Right lobe of liver (tissue), 6 donors: Measurements from ENCODE around the gene CHERP. TPM values are rescaled to one million over a fixed set of nuclear protein-coding genes. Genes with fewer than 3 reads are reported as not detected.
"Not testable (repeated sequence)": the region's sequence is repeated elsewhere in the genome, so short reads cannot be mapped to it uniquely, and the experiment has no call there.

ENCODE experiments used
- ATAC-seq, 4 donors: fragments of 200-7000 bp; cut with Tn5 transposase; one replicate each; pipeline ENCODE4 v1.9.1; 2020; ENCODE audit warnings: mild to moderate bottlenecking in 4 of 4, moderate library complexity in 4 of 4
- DNase-seq, 3 donors: peaks; one replicate each; pipeline ENCODE4 v3.0.0-alpha.2; 2020
- H3K27ac ChIP-seq, 3 donors: fragments of 200-600 bp; one replicate each; pipeline ENCODE4 v1.8.0; 2022
- H3K27me3 ChIP-seq, 2 donors: fragments of 200-600 bp; one replicate each; pipeline ENCODE4 v1.8.0; 2022
- H3K36me3 ChIP-seq, 4 donors: fragments of 200-600 bp; sonication (generic) in 1 of 4; one replicate each; pipeline versions ENCODE4 v1.5.1 to v1.8.0; 2017 to 2022; ENCODE audit warnings: control low read depth in 1 of 4
- H3K4me1 ChIP-seq, 4 donors: fragments of 200-600 bp; sonication (generic) in 1 of 4; one replicate each; pipeline versions ENCODE4 v1.5.1 to v1.8.0; 2017 to 2022; ENCODE audit warnings: control low read depth in 1 of 4
- H3K4me3 ChIP-seq, 3 donors: fragments of 200-600 bp; one replicate each; pipeline ENCODE4 v1.8.0; 2022
- H3K9me3 ChIP-seq, 4 donors: fragments of 200-600 bp; sonication (generic) in 1 of 4; one replicate each; pipeline versions ENCODE4 v1.5.1 to v1.8.0; 2017 to 2022; ENCODE audit warnings: control low read depth in 1 of 4
- POLR2A ChIP-seq: fragments of 450-650 bp; IDR thresholded peaks from one replicate; pipeline ENCODE4 v1.6.1; 2017; ENCODE audit warnings: antibody characterized with exemption, mild to moderate bottlenecking
- WGBS: methylation state at CpG from one replicate; pipeline ENCODE4 v1.1.6; 2018; ENCODE audit warnings: low coverage, low lambda C conversion rate; ENCODE audit not compliant: insufficient coverage; ENCODE audit errors: missing lambda C conversion rate; 5-methylcytosine and 5-hydroxymethylcytosine counted together
- intact Hi-C, 2 donors: fragments of 100-400 bp; cut with DNase I; formaldehyde crosslinking; loops; one replicate each; pipeline versions ENCODE4 v1.11.2 to v1.14.1; 2022
- total RNA-seq, 6 experiments: library from RNA; depleted of rRNA in 2 of 6; stranded (reverse); fragments of >200 nt in 2 of 6; fragmentation: NEBNext Ultra II Directional in 3 of 6; extraction: Animal tissue kit (Norgen Biotek cat#: 25700) in 3 of 6; gene quantifications; one replicate each; pipeline versions ENCODE4 v1.1.0 to v1.2.4, GENCODE V29; 2016 to 2023
- TF ChIP-seq, protein P1 (sequence below), 4 donors: fragments of 200-600 bp in 3 of 4; fragments of 450-650 bp in 1 of 4; IDR thresholded peaks; one replicate each; pipeline versions ENCODE4 v1.5.1 to v1.8.0; 2016 to 2022; ENCODE audit warnings: antibody characterized with exemption in 4 of 4, mild to moderate bottlenecking in 2 of 4
- donor health status: DM: no; HTN: yes; CAD: no.
- donor health status: DM: no; HTN: no; CAD: no.
- donor health status: DM: no; HTN: no; CAD: no.
- donor health status: DM: no; HTN: yes; CAD: no.
- donor health status: DM: no; HTN: yes; CAD: no.

The CHERP gene
- total RNA-seq, 6 experiments from 2014 or later, result 6.8 to 26.2 (median 20.6) TPM

DNA sequence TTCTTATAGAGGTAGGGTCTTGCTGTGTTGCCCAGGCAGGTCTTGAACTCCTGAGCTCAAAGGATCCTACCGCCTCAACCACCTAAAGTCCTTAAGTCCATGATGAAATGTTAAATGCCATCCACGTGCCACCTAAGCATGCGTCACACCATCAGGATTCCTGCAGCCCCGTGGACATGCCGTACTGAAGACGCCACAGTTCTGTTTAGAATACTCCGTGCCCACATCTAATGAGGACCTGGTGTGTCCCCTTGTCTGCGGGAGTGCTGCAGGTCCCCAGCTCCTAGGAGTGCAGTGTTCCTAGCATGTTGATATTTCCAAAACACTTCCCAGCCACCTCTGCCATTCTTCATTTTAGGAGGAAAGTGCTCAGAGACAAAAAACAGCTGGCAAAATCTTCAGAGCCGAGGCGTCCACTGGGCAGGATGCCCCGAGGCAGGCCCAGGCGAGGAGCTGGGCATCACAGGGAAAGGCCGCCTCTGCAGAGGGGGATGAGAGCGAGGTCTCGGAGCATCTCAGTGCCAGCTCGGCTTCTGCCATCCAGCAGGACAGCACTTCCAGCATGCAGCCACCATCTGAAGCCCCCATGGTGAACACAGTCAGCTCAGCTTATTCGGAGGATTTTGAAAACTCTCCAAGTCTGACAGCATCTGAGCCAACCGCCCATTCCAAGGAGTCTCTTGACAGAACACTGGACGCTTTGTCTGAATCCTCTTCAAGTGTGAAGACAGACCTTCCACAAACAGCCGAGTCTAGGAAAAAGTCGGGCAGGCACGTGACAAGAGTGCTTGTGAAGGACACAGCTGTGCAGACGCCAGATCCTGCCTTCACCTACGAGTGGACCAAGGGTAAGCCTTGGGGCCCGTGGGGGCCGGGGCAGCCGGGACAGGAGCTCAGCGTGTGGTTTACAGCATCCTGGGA lies 32.8 kb downstream of the CHERP start:
- Histone ChIP-seq H3K27ac (no peak overlapping the region), H3K36me3 (peaks cover 0 to 8% (median 0%) of the 10 kb centered on the region in 4 donors), H3K4me3 (no peak overlapping the region), H3K4me1 (no peaks in the 10 kb centered on the region), H3K27me3 (no peaks in the 10 kb centered on the region), H3K9me3 (no peaks in the 10 kb centered on the region)
- 92% methylated on average over 9 of the region's 28 CpGs for WGBS
- DNase-seq (no peak), ATAC-seq (no peak)
- no peak for TF ChIP-seq POLR2A
- TF ChIP-seq, protein P1, sequence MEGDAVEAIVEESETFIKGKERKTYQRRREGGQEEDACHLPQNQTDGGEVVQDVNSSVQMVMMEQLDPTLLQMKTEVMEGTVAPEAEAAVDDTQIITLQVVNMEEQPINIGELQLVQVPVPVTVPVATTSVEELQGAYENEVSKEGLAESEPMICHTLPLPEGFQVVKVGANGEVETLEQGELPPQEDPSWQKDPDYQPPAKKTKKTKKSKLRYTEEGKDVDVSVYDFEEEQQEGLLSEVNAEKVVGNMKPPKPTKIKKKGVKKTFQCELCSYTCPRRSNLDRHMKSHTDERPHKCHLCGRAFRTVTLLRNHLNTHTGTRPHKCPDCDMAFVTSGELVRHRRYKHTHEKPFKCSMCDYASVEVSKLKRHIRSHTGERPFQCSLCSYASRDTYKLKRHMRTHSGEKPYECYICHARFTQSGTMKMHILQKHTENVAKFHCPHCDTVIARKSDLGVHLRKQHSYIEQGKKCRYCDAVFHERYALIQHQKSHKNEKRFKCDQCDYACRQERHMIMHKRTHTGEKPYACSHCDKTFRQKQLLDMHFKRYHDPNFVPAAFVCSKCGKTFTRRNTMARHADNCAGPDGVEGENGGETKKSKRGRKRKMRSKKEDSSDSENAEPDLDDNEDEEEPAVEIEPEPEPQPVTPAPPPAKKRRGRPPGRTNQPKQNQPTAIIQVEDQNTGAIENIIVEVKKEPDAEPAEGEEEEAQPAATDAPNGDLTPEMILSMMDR (IDR thresholded peaks at IDR 0.05), result no peak
- intact Hi-C loops, result no loop called here

DNA sequence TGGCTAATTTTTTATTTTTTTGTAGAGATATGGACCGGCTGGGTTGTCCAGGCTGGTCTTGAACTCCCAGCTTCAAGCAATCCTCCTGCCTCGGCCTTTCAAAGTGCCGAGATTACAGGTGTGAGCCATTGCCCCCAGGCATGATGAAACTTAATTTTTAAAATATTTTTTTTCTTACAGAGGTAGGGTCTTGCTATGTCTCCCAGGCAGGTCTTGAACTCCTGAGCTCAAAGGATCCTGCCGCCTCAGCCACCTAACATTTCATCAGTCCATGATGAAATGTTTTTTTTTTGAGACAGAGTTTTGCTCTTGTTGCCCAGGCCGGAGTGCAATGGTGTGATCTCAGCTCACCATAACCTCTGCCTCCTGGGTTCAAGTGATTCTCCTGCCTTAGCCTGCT lies 33.7 kb downstream of the CHERP start:
- WGBS, result 100% methylated on average over 2 of the region's 5 CpGs
- Histone ChIP-seq H3K4me3 (no peak overlapping the region), H3K36me3 (peaks cover 0 to 11% (median 0%) of the 10 kb centered on the region in 4 donors), H3K4me1 (no peaks in the 10 kb centered on the region), H3K9me3 (no peaks in the 10 kb centered on the region), H3K27me3 (no peaks in the 10 kb centered on the region), H3K27ac (no peak overlapping the region)
- no peak for TF ChIP-seq POLR2A
- TF ChIP-seq, protein P1 (IDR thresholded peaks at IDR 0.05), result no peak
- DNase-seq (no peak), ATAC-seq (no peak)
- intact Hi-C loops, result no loop called here

DNA sequence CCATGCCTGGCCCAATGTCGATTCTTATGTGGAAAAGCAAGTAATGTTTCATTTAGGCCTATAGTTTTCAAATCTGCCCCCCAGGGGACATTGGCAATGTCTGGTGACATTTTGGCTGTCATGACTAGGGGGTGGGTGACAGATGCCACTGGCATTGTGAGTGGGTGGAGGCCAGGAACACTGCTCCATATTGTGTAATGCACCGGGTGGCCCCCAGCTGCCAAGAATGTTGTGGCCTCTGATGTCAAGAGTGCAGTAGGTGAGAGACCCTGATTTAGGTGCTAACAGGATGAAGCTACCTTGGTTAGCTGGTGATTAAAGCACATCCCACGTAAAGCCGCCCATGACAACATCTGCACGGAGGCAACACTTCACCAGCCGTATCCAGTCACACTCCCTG lies 35.3 kb downstream of the CHERP start:
- intact Hi-C loops, result no loop called here
- peaks cover 0 to 16% (median 0%) of the 10 kb centered on the region in 4 donors for H3K36me3 ChIP-seq
- no peak overlapping the region for H3K27ac ChIP-seq
- TF ChIP-seq, protein P1 (IDR thresholded peaks at IDR 0.05), result no peak
- no peak for TF ChIP-seq POLR2A
- H3K4me3 ChIP-seq, result no peak overlapping the region
- peak in 1 of 4 donors; percentile 70 for ATAC-seq
- H3K4me1 ChIP-seq, result no peaks in the 10 kb centered on the region
- DNase-seq, result no peak
- whole genome bisulfite sequencing, result 71% methylated on average over 3 of the region's 6 CpGs
- no peaks in the 10 kb centered on the region for H3K9me3 ChIP-seq
- H3K27me3 ChIP-seq, result no peaks in the 10 kb centered on the region

DNA sequence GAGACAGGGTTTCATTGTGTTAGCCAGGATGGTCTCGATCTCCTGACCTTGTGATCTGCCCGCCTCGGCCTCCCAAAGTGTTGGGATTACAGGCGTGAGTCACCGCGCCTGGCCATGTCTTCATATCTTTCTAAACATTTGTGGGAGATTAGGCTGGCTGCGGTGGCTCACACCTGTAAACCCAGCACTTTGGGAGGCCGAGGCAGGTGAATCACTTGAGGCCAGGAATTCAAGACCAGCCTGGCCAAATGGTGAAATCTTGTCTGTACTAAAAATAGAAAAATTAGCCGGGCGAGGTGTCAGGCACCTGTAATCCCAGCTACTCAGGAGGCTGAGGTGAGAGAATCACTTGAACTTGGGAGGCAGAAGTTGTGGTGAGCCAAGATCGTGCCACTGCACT lies 36.1 kb downstream of the CHERP start:
- ATAC-seq, H3K27me3 ChIP-seq, DNase-seq, intact Hi-C loops, H3K4me1 ChIP-seq, H3K4me3 ChIP-seq, H3K27ac ChIP-seq, H3K9me3 ChIP-seq: not testable (repeated sequence)
- WGBS, result 83% methylated on average over 3 of the region's 11 CpGs
- H3K36me3 ChIP-seq, result peaks cover 0 to 16% (median 0%) of the 10 kb centered on the region in 4 donors

DNA sequence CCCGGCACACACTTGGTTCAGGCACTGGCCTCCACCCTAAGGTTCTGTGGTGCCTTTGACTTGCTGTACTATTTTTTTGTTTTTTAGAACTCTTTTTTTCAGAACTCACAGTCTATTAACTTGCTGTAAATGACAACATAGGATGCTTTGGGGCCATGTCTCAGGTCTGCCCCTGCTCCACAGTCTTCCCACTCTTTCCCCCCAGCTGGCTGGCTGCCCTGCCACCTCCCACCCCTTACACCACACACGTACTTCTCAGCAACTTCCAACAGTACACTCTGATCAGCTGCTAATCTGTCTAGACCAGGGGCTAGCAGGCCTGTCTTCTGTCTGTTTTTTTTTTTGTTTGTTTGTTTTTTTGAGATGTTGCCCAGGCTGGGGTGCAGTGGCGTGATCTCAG lies 38.0 kb downstream of the CHERP start:
- Histone ChIP-seq H3K4me1 (no peaks in the 10 kb centered on the region), H3K36me3 (peaks cover 0 to 11% (median 0%) of the 10 kb centered on the region in 4 donors), H3K27ac (no peak overlapping the region), H3K9me3 (no peaks in the 10 kb centered on the region), H3K4me3 (no peak overlapping the region), H3K27me3 (no peaks in the 10 kb centered on the region)
- DNase-seq (no peak), ATAC-seq (no peak)
- intact Hi-C loops, result no loop called here
- WGBS, result 68% methylated on average over 3 of the region's 3 CpGs
- no peak for TF ChIP-seq POLR2A
- TF ChIP-seq, protein P1 (IDR thresholded peaks at IDR 0.05), result no peak
